SK-N-SH treated with all-trans-retinoic acid at 6 μM for 48 hours (cell line): ENCODE results near the gene RAD54L.

Experiments
- ATAC-seq: fragments of 200-7000 bp; cut with Tn5 transposase; 3 replicates; pipeline ENCODE4 v1.9.1; 2020; ENCODE audit warnings: mild to moderate bottlenecking, moderate library complexity
- BACH2 ChIP-seq: fragments of 250-450 bp; sonication (Bioruptor Pico); IDR thresholded peaks from 2 replicates; pipeline ENCODE4 v1.9.0; 2021; ENCODE audit warnings: mild to moderate bottlenecking, borderline replicate concordance
- CREB5 ChIP-seq: fragments of 250-450 bp; sonication (Bioruptor Pico); IDR thresholded peaks from 2 replicates; pipeline ENCODE4 v1.5.1; 2020; ENCODE audit warnings: low read depth, mild to moderate bottlenecking, moderate library complexity
- CSDC2 ChIP-seq: fragments of 250-450 bp; sonication (Bioruptor Pico); IDR thresholded peaks from 2 replicates; pipeline ENCODE4 v1.5.0; 2020; ENCODE audit warnings: mild to moderate bottlenecking, moderate library complexity
- CSRNP3 ChIP-seq: fragments of 250-450 bp; sonication (Bioruptor Pico); IDR thresholded peaks from 2 replicates; pipeline ENCODE4 v1.5.1; 2021; ENCODE audit warnings: mild to moderate bottlenecking, moderate library complexity
- ESRRG ChIP-seq: fragments of 250-450 bp; sonication (Bioruptor Pico); IDR thresholded peaks from 2 replicates; pipeline ENCODE4 v1.6.1; 2021; ENCODE audit warnings: mild to moderate bottlenecking
- GLIS3 ChIP-seq: fragments of 250-450 bp; sonication (Bioruptor Pico); IDR thresholded peaks from 2 replicates; pipeline ENCODE4 v1.5.0; 2020; ENCODE audit warnings: mild to moderate bottlenecking, moderate library complexity
- OSR1 ChIP-seq: fragments of 250-450 bp; sonication (Bioruptor Pico); IDR thresholded peaks from 2 replicates; pipeline ENCODE4 v1.8.0; 2022; ENCODE audit warnings: moderate library complexity, mild to moderate bottlenecking, inconsistent platforms
- PATZ1 ChIP-seq: fragments of 250-450 bp; sonication (Bioruptor Pico); IDR thresholded peaks from 2 replicates; pipeline ENCODE4 v1.8.0; 2020; ENCODE audit warnings: mild to moderate bottlenecking, moderate library complexity, borderline replicate concordance
- POU6F1 ChIP-seq: fragments of 250-450 bp; sonication (Bioruptor Pico); IDR thresholded peaks from 2 replicates; pipeline ENCODE4 v1.8.0; 2021; ENCODE audit warnings: low read depth, mild to moderate bottlenecking, moderate library complexity, borderline replicate concordance
- PPARA ChIP-seq: fragments of 250-450 bp; sonication (Bioruptor Pico); IDR thresholded peaks from 2 replicates; pipeline ENCODE4 v1.5.0; 2020; ENCODE audit warnings: mild to moderate bottlenecking, borderline replicate concordance
- RARB ChIP-seq: fragments of 250-450 bp; sonication (Bioruptor Pico); IDR thresholded peaks from 2 replicates; pipeline ENCODE4 v1.8.0; 2021; ENCODE audit warnings: mild to moderate bottlenecking, moderate library complexity
- SNAI2 ChIP-seq: fragments of 250-450 bp; sonication (Bioruptor Pico); IDR thresholded peaks from 2 replicates; pipeline ENCODE4 v1.5.0; 2020; ENCODE audit warnings: mild to moderate bottlenecking, moderate library complexity
- TCF4 ChIP-seq: fragments of 250-450 bp; sonication (Bioruptor Pico); IDR thresholded peaks from 2 replicates; pipeline ENCODE4 v1.8.0; 2021; ENCODE audit warnings: mild to moderate bottlenecking, moderate library complexity, borderline replicate concordance
- TOX ChIP-seq: fragments of 250-450 bp; sonication (Bioruptor Pico); IDR thresholded peaks from 2 replicates; pipeline ENCODE4 v1.8.0; 2021; ENCODE audit warnings: mild to moderate bottlenecking, moderate library complexity, borderline replicate concordance
- TSHZ2 ChIP-seq: fragments of 250-450 bp; sonication (Bioruptor Pico); IDR thresholded peaks from 2 replicates; pipeline ENCODE4 v1.5.0; 2020; ENCODE audit warnings: mild to moderate bottlenecking, moderate library complexity
- ZC3H10 ChIP-seq: fragments of 250-450 bp; sonication (Bioruptor Pico); IDR thresholded peaks from 2 replicates; pipeline ENCODE4 v1.5.1; 2021; ENCODE audit warnings: mild to moderate bottlenecking, moderate library complexity
- ZFP3 ChIP-seq: fragments of 250-450 bp; sonication (Bioruptor Pico); IDR thresholded peaks from 2 replicates; pipeline ENCODE4 v1.5.0; 2020; ENCODE audit warnings: mild to moderate bottlenecking, moderate library complexity
- ZFP30 ChIP-seq: fragments of 450-650 bp; formaldehyde crosslinking; IDR thresholded peaks from 2 replicates; pipeline ENCODE4 v1.5.0; 2022; ENCODE audit warnings: mild to moderate bottlenecking, moderate library complexity
- ZNF565 ChIP-seq: fragments of 450-650 bp; formaldehyde crosslinking; conservative IDR thresholded peaks from 2 replicates; pipeline ENCODE4 v1.5.0; 2020; ENCODE audit warnings: low read depth, mild to moderate bottlenecking, moderate library complexity
- ZNF70 ChIP-seq: fragments of 450-650 bp; formaldehyde crosslinking; IDR thresholded peaks from 2 replicates; pipeline ENCODE4 v1.5.0; 2020; ENCODE audit warnings: mild to moderate bottlenecking, moderate library complexity
- ZNF8 ChIP-seq: fragments of 450-650 bp; formaldehyde crosslinking; IDR thresholded peaks from 2 replicates; pipeline ENCODE4 v1.5.0; 2020; ENCODE audit warnings: mild to moderate bottlenecking, moderate library complexity

Gene RAD54L

GRCh38 chr1:46254668-46255067 lies 7.1 kb downstream of the RAD54L start:
- TF ChIP-seq PPARA (CRISPR knock-in tag) (no peak), RARB (no peak), POU6F1 (no peak), TOX (CRISPR knock-in tag) (no peak), CREB5 (no peak), CSDC2 (CRISPR knock-in tag) (no peak), ZNF565 (no peak), ZNF70 (CRISPR knock-in tag) (no peak), TCF4 (no peak), ZFP3 (CRISPR knock-in tag) (no peak), CSRNP3 (CRISPR knock-in tag) (no peak), ESRRG (CRISPR knock-in tag) (no peak), OSR1 (no peak), SNAI2 (CRISPR knock-in tag) (no peak)
- no peak for ATAC-seq

- no peak for TF ChIP-seq ZNF70 (CRISPR knock-in tag)
- no peak for TF ChIP-seq SNAI2 (CRISPR knock-in tag)
- TF ChIP-seq OSR1, result no peak
- TF ChIP-seq ZFP3 (CRISPR knock-in tag), result no peak
- TF ChIP-seq BACH2, result no peak
- no peak for TF ChIP-seq CSRNP3 (CRISPR knock-in tag)
- TF ChIP-seq PATZ1, result no peak
- TF ChIP-seq PPARA (CRISPR knock-in tag), result no peak
- TF ChIP-seq CSDC2 (CRISPR knock-in tag), result no peak
- no peak for TF ChIP-seq ZFP30 (CRISPR knock-in tag)
- no peak for TF ChIP-seq TSHZ2 (CRISPR knock-in tag)
- no peak for TF ChIP-seq ZNF8 (CRISPR knock-in tag)
- TF ChIP-seq GLIS3 (CRISPR knock-in tag), result no peak
- no peak for TF ChIP-seq TOX (CRISPR knock-in tag)
- TF ChIP-seq ZNF565, result no peak
- no peak for TF ChIP-seq TCF4
- TF ChIP-seq POU6F1, result no peak
- no peak for TF ChIP-seq CREB5
- no peak for TF ChIP-seq RARB
- no peak for TF ChIP-seq ZC3H10
- no peak for ATAC-seq
Measured at GRCh38 chr1:46256523-46256922, 9.0 kb downstream of the RAD54L start.
